GM19035 (cell line): ENCODE measurements around the gene MYADM.

Experiments used
- ATAC-seq: cut with Tn5 transposase; IDR thresholded peaks from one replicate; pipeline ENCODE4 v1.9.1; 2021; ENCODE audit not compliant: unreplicated experiment

MYADM gene

GRCh38 chr19:53883231-53883661 lies 15.6 kb downstream of the MYADM start:
- ATAC-seq: no peak

- no peak for ATAC-seq
Observed at GRCh38 chr19:53883741-53884140, 16.1 kb downstream of the MYADM start.

- no peak for ATAC-seq
Observed at GRCh38 chr19:53884256-53884655, 16.6 kb downstream of the MYADM start.

- ATAC-seq: no peak
Observed at GRCh38 chr19:53885036-53885435, 17.4 kb downstream of the MYADM start.

- no peak for ATAC-seq
Observed at GRCh38 chr19:53892301-53892980, 24.8 kb downstream of the MYADM start.

DNA sequence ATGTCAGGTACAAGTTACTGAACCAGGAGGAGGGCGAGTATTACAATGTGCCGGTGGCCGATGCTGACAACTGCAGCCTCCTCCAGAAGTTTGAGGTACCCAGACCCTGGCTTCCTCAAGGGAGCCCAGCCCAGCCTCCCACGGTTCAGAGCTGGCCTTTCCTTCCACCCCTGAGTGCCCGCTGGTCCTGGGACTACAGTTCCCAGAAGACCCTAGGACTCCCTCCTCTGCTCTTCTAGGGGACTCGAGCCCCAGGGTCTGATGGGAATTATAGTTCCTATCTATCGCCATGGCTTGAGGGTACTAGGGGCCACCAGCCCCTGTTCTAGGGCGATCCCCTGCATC lies 25.3 kb downstream of the MYADM start:
- ATAC-seq: no peak

- ATAC-seq: no peak
Observed at GRCh38 chr19:53894707-53895106, 27.0 kb downstream of the MYADM start.

GRCh38 chr19:53896682-53897081 lies 29.0 kb downstream of the MYADM start:
- no peak for ATAC-seq

DNA sequence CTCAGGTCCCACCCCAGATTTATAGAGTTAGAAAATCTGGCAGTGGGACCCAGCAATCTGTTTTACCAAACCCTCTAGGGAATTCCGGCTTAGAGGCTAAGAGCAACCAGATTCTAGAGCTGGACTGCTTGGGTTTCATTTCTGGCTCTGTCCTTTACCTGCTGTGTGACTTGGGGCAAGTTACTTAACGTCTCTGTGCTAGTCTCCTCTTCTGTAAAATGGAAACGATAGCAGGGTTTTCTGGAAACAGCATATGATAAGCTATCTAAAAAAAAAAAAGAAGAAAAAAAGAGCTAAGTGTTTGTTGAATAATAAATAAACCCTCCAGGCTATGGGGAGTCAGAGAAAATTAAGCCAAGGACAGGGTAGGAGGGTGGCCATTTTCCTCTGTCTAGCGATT lies 29.8 kb downstream of the MYADM start:
- ATAC-seq: no peak

DNA sequence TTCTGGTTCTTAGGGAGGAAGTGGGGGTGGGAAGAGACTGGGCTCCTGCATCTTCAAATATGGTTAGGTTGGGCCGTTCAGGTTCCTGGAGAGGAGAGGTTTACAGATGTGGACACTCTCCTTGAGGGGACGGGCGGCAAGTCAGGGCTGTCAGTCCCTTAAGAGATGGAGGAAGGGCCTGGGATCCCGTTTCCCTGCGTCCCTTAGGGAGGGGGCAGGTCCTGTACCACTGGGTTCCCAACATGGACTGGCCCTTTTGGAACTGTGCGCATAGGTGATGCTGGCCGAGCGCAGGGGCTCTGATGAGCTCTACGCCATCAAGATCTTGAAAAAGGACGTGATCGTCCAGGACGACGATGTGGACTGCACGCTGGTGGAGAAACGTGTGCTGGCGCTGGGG lies 30.5 kb downstream of the MYADM start:
- ATAC-seq: no peak

GRCh38 chr19:53898636-53899341 lies 31.1 kb downstream of the MYADM start:
- ATAC-seq: no peak

GRCh38 chr19:53900191-53900860 lies 32.6 kb downstream of the MYADM start:
- no peak for ATAC-seq

DNA sequence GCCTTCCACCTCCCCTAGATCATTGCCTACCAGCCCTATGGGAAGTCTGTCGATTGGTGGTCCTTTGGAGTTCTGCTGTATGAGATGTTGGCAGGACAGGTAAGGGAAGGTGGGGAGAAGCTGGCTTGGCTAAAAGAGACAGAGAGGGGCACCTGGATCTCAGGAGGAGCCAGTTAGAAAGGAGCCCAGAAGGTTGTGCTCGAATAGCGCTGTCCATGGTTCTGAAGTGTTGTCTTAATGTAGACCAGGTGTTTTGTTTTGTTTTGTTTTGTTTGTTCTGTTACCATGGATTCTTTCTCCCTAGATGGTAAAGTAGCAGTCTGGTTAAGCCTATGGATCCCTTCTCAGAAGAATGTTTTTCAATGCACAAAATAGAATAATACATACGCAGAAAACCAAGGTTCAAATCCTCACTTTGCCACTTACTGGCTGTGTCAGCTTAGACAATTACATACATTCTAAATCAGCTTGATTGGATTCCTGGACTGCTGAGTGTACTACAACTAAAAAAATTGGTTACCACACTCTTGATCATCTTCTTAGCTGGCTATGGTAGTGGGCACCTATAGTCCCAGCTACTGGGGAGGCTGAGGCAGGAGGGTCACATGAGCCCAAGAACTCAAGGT lies 35.5 kb downstream of the MYADM start:
- ATAC-seq: no peak

DNA sequence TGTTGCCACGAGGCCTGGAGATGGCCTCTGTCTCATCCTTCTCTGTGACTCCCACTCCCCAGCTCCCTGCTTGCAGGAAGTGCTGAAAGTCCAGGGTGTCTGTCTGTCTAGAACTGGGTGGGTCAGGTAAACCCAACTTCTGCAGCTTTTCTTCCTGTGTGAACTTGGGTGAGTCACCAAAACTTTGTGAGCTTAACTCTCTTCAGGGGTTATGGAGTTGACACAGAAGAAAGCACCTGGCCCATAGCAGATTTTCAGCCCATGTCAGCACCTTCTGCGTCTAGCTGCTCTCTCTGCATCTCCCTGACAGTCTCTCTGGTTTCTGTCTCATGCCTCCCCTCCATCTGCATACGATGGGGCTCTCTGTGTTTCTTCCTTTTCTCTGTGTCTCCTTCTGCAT lies 37.2 kb downstream of the MYADM start:
- ATAC-seq: no peak

GRCh38 chr19:53905787-53906186 lies 38.1 kb downstream of the MYADM start:
- no peak for ATAC-seq

- ATAC-seq: no peak
Observed at GRCh38 chr19:53906211-53907192, 38.8 kb downstream of the MYADM start.

DNA sequence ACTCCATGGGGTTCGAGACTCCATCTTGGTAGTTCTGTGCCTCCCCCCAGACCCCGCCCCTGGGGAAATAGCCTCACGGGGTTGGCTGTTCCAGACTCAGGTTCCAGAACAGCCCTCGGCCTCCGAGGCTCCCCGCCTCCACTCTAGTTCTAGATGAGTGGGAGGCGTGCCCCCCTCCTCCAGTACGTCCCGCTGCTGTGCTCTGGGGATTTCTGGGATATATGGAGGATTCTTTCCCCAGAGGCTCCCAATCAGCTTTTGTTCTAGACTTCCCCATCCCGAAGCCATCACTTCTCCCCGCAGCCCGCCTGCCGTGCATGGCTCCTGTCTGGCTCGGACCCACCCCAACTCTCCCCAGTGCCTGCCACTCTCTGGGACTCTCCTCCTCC lies 39.5 kb downstream of the MYADM start:
- no peak for ATAC-seq

DNA sequence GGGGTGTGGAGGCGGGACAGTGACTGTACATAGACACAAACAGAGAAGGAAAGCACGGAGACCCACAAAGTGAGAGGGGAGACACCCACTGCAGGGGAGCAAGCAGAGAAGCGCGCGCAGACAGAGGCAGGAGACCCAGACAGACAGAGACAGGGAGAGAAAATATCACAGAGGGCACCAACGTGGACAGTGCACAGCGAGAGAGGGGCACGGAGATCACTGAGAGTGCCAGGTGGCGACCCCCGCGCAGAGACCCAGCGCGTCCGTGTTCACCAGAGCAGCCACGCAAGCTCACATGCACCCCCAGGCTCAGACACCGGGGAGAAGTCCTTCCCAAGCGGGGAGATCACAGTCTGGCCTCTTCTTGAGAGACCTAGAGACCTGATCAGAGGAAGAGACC lies 40.0 kb downstream of the MYADM start:
- ATAC-seq: no peak

DNA sequence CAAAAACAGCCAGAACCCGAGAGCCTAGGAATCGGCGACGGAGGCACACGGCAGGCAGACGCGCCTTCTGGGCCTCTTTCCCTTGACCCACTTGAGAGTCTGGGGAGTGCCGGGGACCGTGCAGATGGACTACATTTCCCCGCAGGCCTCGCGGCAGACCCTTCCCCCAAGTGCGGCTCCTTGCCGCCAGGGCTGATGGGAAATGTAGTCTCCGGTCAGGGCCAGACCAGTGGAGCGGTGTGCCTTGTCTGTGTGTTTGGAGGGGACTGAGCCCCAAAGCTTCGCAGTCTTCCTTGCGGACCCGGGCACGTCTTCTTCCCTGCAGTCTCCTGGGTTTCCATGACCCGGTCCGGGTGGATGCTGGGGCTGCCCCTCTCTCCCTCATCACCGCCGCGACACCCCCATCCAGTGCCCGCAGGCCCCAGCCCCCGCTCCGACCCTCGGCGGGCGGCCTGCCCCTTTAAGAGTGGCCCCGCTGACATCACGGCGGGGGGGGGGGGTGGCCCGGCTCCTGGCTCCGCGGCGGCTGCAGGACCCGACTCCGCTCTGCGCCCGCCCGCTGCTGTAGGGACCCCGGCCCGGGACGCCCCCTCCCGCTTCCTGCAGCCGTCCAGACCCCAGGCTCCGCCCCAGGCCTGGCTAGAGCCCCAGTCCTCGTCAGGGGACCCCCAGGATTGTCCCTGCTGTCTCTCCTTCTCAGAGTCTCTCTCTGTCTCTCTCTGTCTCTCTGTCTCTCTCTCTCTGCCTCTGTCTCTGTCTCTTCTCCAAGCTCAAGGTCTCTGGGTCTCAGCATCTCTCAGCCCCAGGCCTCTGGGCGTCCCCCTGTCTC lies 40.6 kb downstream of the MYADM start:
- no peak for ATAC-seq

- ATAC-seq: no peak
Observed at GRCh38 chr19:53908935-53909415, 41.3 kb downstream of the MYADM start, which contains the start of gene CACNG7. TSS of gene CACNG7 (plus strand) at chr19:53909278. CDS start at chr19:53912832, 3,554 bp downstream.
